HG02981 (cell line): ENCODE results near the gene TBX18.

ENCODE experiments used
- ATAC-seq: cut with Tn5 transposase; IDR thresholded peaks from one replicate; pipeline ENCODE4 v1.9.1; 2021; ENCODE audit warnings: mild to moderate bottlenecking, moderate library complexity; ENCODE audit not compliant: unreplicated experiment

TBX18 gene

DNA sequence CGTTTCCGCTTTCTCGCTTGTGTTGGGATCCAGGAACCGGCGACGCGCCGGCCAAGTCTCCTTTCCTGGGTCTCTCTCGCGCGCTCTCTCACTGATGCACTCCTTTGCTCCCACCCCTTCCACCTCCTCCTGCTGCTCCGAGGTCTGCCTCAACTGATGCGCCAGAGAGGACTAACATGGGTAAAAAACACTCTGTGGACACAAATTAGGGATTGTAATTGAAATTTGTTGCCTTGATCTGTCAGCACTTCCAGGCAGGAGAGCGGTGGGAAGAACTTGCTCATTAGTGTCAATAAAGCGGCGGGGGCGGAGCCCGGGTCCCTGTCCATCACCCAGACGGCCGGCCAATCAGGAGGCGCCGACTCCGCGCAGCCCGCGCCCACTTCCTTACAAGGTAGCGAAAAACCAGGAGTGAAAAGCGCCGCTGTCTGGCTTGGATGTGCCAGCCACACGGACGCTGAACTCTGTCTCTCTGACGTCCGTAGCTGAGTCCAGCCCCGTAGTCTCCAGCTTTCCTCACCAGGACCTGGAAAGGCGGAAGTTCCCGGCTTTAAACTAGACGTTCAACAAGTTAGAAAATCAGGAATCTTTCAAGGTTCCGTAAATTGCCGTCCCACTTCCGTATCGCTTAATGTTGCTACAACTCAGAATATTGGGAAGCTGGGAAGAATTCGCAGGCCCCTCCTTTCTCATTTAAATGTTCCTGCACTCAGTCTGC is at the start of gene TBX18:
TBX18 (minus strand) TSS at position 267 of the 718 bp plus-strand sequence. CDS start 417 bp downstream, outside the sequence.
- ATAC-seq: no peak

DNA sequence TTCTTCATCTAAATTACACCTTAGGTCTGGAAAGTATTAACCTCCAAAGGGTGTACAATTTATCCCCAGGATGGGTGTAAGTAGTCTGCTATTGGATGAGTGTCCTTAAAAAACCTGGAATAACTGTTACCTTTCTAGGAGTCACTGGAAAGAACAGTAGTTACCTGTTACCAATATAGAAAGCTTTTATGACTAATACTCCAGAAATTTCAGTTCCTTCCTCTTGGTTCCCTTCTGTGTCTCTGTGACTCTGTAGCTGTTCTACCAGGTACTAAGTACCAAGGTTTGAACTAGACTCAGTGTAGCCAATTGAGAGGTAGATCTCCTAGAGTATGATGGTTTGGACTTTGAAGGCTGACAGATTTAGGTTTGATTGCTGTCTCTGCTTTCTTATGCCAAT is 47.0 kb upstream of the TBX18 start:
- no peak for ATAC-seq

GRCh38 chr6:84809455-84809854 is 45.1 kb upstream of the TBX18 start:
- no peak for ATAC-seq

DNA sequence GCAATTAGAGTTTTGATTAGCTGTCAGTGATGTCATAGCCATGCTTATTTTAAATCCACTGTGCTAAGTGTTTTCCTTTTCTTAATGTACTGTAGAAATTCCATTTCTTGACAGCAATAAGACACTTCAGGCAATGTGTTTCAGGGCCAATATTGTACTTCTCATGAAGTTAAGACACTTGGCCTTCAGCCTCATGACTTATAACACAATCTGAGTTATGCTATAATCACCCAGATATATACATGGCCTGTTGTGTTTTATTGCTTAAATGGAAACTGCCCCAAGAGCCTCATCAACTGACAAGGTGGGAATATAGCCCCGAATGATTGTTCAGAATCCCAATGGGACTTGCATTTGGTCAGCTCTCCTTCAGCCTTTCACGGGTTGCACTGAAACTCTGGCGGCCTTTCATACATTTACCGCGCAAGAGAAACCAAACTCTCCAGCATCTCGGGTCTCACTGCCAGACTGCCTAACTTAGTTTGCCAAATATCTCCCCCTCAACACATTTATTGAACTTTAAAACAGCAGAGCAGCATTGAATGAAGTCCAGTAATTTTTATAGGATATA is 44.2 kb upstream of the TBX18 start:
- no peak for ATAC-seq

- ATAC-seq: no peak
These were observed 40.7 kb upstream of the TBX18 start for GRCh38 chr6:84805145-84805544.

DNA sequence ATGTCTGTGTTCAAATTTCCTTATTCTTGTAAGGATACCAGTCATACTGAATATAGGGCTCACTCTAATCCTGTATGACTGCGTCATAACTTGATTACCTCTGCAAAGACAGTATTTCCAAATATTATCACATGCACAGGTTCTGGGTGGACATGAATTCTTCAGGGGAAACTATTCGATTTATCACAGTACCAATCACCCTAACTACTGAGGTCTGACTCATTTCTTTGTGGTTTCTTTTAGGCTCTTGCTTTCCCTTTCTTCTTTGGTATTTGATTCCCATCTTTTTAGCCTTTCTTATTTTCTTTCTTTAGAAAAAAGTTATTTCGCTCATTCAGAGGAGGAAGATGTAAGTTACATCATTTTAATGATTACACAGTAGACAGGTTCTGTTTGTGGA is 40.3 kb upstream of the TBX18 start:
- ATAC-seq: no peak

DNA sequence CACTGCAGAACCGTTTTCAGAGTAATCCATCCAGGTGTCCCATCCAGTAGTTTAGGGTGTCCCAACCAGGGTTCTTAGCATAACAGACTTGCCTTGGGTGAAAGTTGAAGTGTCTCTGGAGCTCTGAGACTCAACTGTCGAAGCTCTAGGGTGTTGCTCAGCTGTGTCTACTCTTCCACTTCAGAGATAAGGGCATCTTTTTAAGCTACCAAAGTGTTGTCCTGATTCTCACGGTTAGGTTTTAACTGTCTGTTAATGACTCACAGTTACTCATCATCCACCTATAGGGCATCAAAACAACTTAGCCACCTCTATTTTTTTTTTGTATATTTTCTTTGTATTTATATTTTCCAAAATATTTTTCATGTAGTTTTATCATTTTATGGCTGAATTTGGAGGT is 36.9 kb upstream of the TBX18 start:
- no peak for ATAC-seq

- no peak for ATAC-seq
These were observed 33.9 kb upstream of the TBX18 start for GRCh38 chr6:84798257-84798656.

GRCh38 chr6:84796343-84796742 is 31.9 kb upstream of the TBX18 start:
- ATAC-seq: no peak

DNA sequence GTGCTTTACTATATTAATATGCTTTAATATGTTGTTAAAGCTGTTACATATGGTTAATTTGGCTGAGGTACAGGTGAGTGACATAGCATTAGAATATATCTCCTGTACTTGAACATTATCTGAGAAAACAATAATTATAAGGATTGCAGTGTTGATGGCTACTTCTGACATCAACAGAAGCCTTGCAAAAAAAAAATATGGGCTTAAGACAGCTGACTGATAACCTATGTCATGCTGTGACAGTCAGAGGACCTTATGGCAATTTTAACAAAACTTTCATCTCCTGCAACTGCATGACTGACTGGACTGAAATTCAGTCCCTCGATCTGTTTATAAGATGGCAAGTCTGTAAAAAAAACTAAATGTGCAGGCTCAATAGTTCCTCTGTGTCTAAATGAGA is 27.5 kb upstream of the TBX18 start:
- no peak for ATAC-seq

DNA sequence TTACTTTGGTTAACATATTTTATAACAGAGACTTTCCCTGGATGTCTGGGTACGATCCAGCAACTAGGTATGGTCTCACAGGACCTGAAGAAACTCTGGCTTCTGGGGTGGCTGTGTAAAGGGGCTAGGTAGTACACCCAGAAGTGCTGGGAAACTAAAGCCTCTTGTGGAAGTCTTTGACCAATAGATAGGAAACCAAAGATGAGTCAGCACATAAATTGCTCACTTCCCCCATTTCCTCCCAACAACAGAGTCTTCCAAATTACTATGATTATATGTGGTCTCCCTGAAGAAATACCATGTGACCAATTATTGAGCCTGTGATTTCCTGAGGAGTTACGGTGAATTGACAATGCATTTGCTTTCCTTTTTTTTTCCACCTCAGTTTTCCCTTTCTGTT is 26.8 kb upstream of the TBX18 start:
- no peak for ATAC-seq

GRCh38 chr6:84789170-84789569 is 24.8 kb upstream of the TBX18 start:
- no peak for ATAC-seq

- no peak for ATAC-seq
These were observed 24.3 kb upstream of the TBX18 start for GRCh38 chr6:84788689-84789088.

DNA sequence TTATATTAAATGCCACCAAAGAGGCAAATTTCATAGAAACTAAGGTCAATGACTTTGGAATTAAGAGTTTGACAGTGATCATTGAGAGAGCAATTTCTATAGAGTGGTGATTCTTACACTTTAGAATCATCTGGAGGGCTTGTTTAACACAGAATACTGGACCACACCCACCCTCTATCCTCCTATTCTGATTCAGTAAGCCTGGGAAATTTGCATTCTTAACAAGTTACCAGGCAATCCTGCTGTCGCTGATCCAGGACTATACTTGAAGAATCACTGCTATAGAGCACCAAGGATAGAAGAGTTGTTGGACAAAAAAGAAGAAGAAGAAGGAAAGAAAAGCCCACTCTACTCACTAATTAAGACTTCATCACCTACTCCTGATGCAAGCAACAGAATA is 21.3 kb upstream of the TBX18 start:
- no peak for ATAC-seq

- ATAC-seq: no peak
These were observed 15.5 kb upstream of the TBX18 start for GRCh38 chr6:84779917-84780316.

GRCh38 chr6:84779380-84779779 is 15.0 kb upstream of the TBX18 start:
- ATAC-seq: no peak

DNA sequence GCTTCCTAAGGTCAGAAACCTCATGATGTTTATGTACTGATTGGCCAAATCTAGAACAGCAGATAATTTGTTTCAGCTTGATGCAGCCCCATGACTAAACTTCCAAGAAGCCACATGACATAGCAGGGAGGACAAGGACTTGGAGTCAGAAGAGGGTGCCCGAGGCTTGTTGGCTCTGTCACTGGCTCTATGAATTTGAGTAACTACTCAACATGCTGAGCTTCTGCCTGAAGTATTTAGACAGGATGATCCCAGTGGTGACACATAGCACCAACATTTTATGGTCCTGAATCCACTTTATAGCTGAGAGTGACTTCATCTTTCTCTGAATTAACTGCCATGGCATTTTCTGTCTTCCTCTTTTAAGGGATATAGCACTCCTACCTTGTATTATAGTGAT is 13.5 kb upstream of the TBX18 start:
- ATAC-seq: no peak

- ATAC-seq: no peak
These were observed 12.0 kb upstream of the TBX18 start for GRCh38 chr6:84776392-84776791.

- no peak for ATAC-seq
These were observed 11.4 kb upstream of the TBX18 start for GRCh38 chr6:84775751-84776150.

GRCh38 chr6:84774985-84775284 is 10.5 kb upstream of the TBX18 start:
- no peak for ATAC-seq

DNA sequence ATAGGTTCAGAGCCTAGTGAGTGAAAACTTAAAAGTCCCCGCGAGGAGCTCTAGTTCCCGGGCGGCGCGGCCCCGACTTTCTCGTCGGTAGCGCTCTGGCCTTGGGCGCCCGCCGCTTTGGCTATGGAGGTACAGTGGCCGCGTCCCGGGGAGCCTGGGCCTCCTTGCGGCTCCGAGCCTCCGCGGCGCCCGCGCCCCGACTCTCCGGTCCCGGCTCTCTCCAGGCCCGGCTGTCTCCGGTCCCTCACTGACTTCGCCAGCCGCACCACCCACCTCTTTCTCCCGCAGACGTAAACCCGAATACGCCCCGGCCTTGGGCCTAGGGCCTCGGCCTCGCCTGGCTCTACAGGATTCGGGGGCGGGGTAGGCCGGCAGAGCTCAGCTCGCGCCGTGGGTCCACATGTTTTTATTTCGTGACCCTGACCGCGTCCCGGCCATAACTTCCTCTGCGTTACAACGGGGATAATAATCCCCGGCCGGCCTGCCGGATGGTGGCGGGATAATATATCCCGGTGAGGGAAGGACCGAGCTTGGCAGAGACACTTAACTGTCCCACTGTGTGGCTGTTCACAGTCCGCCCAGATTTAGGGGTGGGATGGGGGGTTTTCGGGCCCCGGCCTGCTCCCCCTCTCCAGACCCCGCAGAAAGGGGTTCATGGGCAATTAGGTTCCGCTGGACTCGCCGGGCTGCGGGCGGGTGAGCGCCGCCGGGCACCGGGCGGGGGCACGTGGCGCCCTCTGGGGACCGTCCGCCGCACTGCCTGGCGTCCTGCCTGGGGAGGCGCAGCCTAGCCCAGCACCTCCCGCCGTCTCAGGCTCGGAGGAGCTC is 10.0 kb upstream of the TBX18 start:
- ATAC-seq: peak; percentile 70

DNA sequence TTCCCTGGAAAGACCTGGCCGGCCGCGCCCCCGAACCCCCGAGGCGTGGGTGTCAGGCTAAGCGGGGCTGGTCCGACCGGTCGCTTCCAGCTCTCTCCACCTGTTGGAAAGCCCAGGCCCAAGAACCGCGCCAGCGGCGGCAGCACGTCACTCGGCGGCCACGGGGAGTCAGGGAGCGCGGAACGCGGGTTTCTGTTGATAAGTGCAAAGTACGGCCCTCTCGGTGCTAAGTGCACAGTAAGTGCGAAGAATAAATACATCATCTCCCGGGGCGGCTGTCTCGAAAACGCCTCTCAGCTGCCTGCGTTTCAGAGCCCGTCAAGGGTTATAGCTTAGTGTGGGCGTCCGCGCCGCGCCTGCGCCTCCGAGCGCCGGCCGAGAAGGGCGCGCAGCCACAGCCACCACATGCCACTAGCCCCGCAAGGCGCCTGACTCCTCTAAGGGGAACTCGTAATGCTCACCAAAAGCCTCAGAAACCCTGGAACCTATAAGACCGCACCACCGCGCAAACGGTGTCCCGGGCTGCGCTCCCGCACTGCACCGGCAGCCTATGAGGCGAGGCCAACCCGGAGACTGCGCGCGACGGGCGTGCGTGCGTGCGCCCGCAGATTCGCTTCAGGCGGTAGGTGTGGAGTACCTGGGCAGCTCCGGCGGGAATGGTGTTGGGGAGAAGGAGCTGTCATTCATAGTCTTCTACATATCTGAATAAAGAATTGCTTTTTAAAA is 9.2 kb upstream of the TBX18 start:
- no peak for ATAC-seq
